Retinal pigment epithelial cell (primary cell): ENCODE results near the gene SETD3.

Experiments
- DNase-seq: peaks from one replicate; pipeline ENCODE4 v3.0.0-alpha.2; 2010; ENCODE audit warnings: low read depth
- H3K4me3 ChIP-seq: 2 replicates; pipeline ENCODE4 v1.5.1; 2011; ENCODE audit warnings: mild to moderate bottlenecking, low read length, control low read depth, moderate library complexity
- TF ChIP-seq, protein P1 (sequence below): conservative IDR thresholded peaks from 2 replicates; pipeline ENCODE4 v1.5.1; 2011; ENCODE audit warnings: low read depth, low read length, control low read depth, inconsistent platforms

SETD3 gene

DNA sequence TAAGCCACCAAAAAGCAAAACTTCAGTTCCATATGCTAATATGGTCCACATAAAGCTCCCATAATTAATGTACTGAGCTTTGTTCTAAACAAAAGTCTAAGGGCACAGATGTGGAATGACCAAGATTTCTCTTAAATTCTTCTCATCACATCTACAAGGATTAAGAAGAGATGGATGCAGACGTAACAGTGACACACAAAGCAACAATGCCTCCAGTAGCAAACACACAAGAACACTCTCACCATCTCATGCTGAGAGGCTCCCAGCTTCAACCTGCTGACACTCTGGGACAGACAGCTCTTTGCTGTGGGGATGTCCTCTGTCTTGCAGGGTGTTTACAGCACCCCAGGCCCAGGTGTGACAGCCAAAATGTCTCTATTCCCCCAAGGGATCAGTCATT, 48.2 kb downstream of the SETD3 start:
- TF ChIP-seq, protein P1, sequence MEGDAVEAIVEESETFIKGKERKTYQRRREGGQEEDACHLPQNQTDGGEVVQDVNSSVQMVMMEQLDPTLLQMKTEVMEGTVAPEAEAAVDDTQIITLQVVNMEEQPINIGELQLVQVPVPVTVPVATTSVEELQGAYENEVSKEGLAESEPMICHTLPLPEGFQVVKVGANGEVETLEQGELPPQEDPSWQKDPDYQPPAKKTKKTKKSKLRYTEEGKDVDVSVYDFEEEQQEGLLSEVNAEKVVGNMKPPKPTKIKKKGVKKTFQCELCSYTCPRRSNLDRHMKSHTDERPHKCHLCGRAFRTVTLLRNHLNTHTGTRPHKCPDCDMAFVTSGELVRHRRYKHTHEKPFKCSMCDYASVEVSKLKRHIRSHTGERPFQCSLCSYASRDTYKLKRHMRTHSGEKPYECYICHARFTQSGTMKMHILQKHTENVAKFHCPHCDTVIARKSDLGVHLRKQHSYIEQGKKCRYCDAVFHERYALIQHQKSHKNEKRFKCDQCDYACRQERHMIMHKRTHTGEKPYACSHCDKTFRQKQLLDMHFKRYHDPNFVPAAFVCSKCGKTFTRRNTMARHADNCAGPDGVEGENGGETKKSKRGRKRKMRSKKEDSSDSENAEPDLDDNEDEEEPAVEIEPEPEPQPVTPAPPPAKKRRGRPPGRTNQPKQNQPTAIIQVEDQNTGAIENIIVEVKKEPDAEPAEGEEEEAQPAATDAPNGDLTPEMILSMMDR: no peak
- DNase-seq: no peak

DNA sequence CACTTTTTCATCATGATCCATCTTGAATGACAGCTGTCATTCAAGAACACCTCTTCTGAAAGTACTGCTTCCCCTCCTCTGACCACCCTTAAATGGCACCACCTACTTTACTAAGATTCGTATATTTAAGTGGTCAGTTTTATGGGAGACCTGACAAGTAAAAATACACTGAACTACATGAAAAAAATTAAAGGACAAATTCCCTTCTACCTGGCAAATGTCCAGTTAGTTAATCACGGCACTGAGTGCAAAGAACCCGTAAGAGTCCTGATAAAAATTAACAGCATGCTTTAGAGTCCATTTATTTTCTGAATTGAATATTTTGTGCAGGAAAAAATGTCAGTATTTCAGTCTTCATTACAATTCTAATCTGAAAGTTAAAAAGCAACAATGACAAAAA, 48.7 kb downstream of the SETD3 start:
- TF ChIP-seq, protein P1: no peak
- no peak overlapping the region for H3K4me3 ChIP-seq
- no peak for DNase-seq

More for the DNA sequence above, 48.2 kb downstream of the SETD3 start:
- no peak overlapping the region for H3K4me3 ChIP-seq

DNA sequence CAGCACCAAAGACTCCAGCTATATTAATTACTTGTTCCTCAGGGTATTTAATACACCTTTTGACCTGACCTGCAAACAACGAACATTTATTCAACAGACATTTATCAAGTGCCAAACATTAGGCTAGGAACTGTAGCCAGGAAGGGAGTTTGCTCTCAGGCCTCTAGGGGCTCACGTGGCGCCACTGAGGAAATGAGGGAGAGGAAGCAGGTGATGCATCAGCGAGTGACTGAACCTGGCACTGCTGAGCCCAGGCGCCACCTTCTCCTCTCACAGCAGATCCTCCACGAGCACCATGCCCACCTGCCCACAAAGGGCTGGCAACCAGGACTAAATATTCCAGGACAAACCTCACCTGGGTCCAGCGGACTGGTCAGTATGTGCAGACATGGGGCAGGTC, 50.2 kb downstream of the SETD3 start:
- H3K4me3 ChIP-seq: no peak overlapping the region
- DNase-seq: no peak
- TF ChIP-seq, protein P1: peak; percentile 53

DNA sequence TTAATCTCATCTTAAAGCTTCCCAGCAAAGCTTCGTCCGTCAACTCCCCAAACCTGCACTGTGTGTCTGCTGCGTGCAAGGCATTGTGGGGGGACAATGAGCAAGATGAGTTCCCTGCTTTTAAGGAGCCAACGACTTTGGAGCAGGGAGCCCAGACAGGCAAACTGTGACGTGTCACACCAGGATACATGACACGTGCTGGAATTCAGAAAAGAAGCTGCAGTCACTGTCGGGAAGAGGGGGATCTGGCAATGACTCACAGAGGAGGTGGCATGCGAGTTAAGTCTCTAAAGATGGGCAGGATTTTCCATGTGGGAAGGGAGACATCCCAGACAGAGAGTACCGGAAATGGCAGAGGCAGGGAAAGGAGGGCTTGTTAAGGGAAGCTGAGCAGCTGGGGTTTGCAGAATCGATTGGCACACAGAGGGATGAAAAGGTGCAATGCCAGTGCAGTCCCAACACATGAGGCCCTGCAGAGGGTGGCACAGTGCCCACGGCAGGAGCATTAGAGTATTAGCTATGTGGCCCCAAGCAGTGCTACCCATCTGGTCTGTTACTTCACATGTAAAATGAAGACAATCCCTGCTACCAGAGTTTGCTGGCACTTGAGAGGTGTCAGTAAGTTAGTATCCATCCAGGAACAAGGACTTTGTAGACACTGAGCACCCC, 52.9 kb downstream of the SETD3 start:
- TF ChIP-seq, protein P1: no peak
- DNase-seq: no peak

DNA sequence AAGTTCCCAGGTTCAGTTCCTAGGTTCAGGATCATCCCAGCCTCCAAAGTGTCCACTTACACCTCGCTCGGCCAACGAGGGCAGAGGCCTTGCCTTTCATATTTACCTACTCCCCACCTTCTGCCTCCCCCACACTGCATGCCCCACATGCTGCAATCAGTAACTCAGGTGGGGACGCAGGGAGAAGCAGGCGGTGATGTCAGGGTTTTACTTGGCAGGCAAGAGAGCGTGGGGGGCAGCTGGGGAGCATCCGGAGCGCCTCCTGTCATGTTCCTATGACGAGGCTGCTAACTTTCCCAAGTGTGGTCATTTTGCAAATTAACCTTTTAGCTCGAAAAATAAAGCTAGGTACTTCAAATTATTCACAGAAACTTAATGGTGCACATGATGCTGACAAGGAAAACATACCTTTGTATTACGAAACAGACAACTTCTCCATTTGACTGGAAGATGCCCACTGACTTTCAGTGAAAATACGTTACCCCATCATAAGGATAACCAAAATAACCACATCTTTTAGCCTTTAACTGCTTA, 53.8 kb downstream of the SETD3 start:
- no peak for DNase-seq
- no peak overlapping the region for H3K4me3 ChIP-seq
- TF ChIP-seq, protein P1: no peak

More for the DNA sequence above, 52.9 kb downstream of the SETD3 start:
- no peak overlapping the region for H3K4me3 ChIP-seq

DNA sequence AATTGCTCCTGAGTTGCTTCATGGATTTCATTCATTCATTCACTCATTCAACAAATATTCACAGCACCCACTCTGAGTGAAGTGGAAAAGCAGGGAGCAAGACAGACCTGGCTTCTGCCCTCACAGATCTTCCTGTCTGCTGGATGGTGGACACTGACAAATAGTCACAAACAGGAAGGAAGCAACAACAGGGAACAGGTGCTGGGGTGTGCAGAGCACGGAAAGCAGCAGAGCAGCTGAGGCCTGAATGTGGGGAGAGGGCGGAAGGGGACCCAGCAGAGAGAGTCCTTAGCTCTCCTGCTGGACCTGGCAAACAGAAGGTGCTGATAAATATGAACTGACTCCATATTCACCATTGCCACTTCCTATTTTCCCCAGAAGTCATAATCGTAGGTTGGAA, 54.4 kb downstream of the SETD3 start:
- H3K4me3 ChIP-seq: no peak overlapping the region
- TF ChIP-seq, protein P1: no peak
- DNase-seq: no peak

DNA sequence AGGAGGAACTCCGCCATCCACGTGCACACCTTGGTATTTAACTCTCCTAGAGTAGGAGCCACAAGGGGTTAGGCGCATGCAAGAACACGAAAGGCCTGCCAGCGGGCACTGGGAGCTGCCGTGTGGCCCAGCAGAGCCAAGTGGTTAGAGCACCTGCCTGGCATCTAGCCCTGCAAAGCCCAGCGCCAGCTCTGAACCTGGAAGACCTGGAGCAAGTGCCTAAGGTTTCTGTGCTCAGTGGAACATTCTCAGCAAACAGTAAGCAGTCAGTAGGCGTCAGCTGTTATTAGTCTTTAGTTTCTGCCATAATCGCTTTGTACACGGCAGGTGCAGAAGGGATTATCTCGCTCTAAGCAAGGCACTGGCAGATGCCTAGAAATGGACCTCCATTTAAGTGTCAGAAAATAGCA, 55.4 kb downstream of the SETD3 start:
- no peak overlapping the region for H3K4me3 ChIP-seq
- no peak for DNase-seq
- TF ChIP-seq, protein P1: no peak
